KMS-11 (cell line): ENCODE results near the gene PRKAG3.

Experiments
- H2AFZ ChIP-seq: fragments of 200-600 bp; sonication (generic); 2 replicates; pipeline ENCODE4 v1.6.1; 2016; ENCODE audit warnings: antibody characterized with exemption, mixed run types, low read depth
- H3K27ac ChIP-seq: fragments of 200-600 bp; sonication (generic); 2 replicates; pipeline ENCODE4 v1.6.1; 2016; ENCODE audit warnings: mild to moderate bottlenecking, mixed run types
- H3K27me3 ChIP-seq: fragments of 200-600 bp; sonication (generic); 2 replicates; pipeline ENCODE4 v1.6.1; 2017; ENCODE audit warnings: mild to moderate bottlenecking, low read depth, mixed run types, moderate library complexity; ENCODE audit not compliant: insufficient read depth
- H3K36me3 ChIP-seq: fragments of 200-600 bp; sonication (generic); 2 replicates; pipeline ENCODE4 v1.6.1; 2017; ENCODE audit warnings: mild to moderate bottlenecking, mixed run types; ENCODE audit not compliant: insufficient read depth
- H3K4me1 ChIP-seq: fragments of 200-600 bp; sonication (generic); 2 replicates; pipeline ENCODE4 v1.6.1; 2016; ENCODE audit warnings: mild to moderate bottlenecking, low read depth, mixed run types; ENCODE audit not compliant: poor library complexity, severe bottlenecking
- H3K4me2 ChIP-seq: fragments of 200-600 bp; sonication (generic); 2 replicates; pipeline ENCODE4 v1.7.0; 2016; ENCODE audit warnings: mild to moderate bottlenecking, mixed run types
- H3K4me3 ChIP-seq: fragments of 200-600 bp; sonication (generic); IDR thresholded peaks from 2 replicates; pipeline ENCODE4 v1.6.1; 2017; ENCODE audit warnings: low read depth, low read length, mixed read lengths; ENCODE audit not compliant: insufficient read depth
- H3K79me2 ChIP-seq: fragments of 200-600 bp; sonication (generic); 2 replicates; pipeline ENCODE4 v1.6.1; 2016; ENCODE audit warnings: low read depth, mixed run types; ENCODE audit not compliant: insufficient read depth
- H3K9ac ChIP-seq: fragments of 200-600 bp; sonication (generic); 2 replicates; pipeline ENCODE4 v1.6.1; 2016; ENCODE audit warnings: mild to moderate bottlenecking, mixed run types
- H4K20me1 ChIP-seq: fragments of 200-600 bp; sonication (generic); 2 replicates; pipeline ENCODE4 v1.6.1; 2016; ENCODE audit warnings: mild to moderate bottlenecking, mixed run types; ENCODE audit not compliant: insufficient read depth
- TF ChIP-seq, protein P1 (sequence below): fragments of 200-600 bp; sonication (generic); conservative IDR thresholded peaks from 2 replicates; pipeline ENCODE4 v1.6.1; 2017; ENCODE audit warnings: low read depth, mild to moderate bottlenecking, antibody characterized with exemption, low read length, moderate library complexity, mixed read lengths

Gene PRKAG3

DNA sequence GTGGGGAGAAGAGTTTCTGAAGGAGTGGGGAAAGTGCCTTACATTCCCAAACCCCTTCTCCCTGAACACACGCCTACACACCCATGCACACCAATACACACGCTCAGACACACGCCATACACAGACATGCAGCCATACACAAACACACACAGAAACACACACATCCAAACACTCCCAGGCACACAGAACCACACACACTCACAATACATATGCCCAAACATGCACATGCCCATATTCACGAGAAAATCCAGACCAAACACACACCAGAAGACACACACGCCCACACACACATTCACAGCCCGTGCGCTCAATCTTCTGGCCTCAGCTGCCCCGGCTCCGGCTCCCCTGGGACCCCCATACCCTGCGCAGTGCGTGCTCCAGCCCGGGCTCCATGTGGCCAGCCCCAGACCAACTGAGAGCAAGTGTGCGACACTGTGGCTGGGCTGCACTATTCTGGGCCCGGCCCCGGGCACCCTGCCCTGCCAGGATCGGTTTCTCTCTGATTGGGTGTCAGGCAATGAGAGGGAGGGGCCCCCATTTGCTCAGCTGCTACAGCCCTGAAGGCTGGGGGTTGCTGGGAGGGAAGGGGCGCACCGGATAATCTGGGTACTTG is at the start of gene PRKAG3:
Gene PRKAG3, minus strand, starts transcription at position 426 of the 613 bp plus-strand sequence.
- no peak within 1 kb of the TSS for H2AFZ ChIP-seq
- peak within 1 kb of the TSS; percentile 13; the same call in 1 of the 2 replicates for H3K4me2 ChIP-seq

DNA sequence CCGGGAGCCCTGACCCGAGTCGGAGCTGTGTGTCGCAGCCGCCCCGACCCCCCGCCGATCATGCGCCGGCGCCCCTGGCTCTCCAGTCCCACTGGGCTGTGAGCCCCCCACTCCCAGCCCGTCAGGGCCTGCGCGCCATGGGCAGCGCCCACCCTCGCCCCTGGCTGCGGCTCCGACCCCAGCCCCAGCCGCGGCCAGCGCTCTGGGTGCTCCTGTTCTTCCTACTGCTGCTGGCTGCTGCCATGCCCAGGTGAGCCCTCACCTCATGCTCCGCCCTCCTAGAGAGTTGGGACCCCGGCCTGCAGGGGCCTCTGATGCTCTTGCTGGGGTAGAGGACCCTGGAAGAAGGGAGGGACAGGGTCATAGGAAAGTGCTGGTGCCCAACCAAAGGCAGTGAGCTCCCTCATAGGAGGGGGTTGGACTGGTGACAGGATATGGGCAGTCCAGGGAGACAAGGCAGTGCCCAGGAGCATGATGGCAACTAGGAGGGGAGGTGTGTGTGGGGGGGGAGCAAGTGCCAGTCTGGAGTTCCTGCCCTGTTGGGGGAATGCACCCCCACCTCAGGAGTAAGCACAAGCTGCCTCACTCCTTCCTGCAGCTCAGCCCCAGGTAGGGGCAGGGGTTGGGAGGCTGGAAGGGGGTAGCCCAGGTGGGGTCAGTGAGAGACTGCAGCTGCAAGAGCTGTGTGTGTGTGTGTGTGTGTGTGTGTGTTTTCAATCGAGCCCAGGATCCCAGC is 49.4 kb upstream of the PRKAG3 start:
- Histone ChIP-seq H3K9ac (peak overlapping the region; percentile 75), H3K79me2 (peaks cover 32% of the 10 kb centered on the region), H3K4me3 (peak overlapping the region; percentile 55), H2AFZ (peak overlapping the region; percentile 31; the same call in 1 of the 2 replicates), H3K36me3 (no peaks in the 10 kb centered on the region), H4K20me1 (no peaks in the 10 kb centered on the region), H3K4me1 (peaks cover 74% of the 10 kb centered on the region), H3K27ac (peak overlapping the region; percentile 94), H3K27me3 (no peaks in the 10 kb centered on the region), H3K4me2 (peak overlapping the region; percentile 95)
- TF ChIP-seq, protein P1, sequence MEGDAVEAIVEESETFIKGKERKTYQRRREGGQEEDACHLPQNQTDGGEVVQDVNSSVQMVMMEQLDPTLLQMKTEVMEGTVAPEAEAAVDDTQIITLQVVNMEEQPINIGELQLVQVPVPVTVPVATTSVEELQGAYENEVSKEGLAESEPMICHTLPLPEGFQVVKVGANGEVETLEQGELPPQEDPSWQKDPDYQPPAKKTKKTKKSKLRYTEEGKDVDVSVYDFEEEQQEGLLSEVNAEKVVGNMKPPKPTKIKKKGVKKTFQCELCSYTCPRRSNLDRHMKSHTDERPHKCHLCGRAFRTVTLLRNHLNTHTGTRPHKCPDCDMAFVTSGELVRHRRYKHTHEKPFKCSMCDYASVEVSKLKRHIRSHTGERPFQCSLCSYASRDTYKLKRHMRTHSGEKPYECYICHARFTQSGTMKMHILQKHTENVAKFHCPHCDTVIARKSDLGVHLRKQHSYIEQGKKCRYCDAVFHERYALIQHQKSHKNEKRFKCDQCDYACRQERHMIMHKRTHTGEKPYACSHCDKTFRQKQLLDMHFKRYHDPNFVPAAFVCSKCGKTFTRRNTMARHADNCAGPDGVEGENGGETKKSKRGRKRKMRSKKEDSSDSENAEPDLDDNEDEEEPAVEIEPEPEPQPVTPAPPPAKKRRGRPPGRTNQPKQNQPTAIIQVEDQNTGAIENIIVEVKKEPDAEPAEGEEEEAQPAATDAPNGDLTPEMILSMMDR = no peak

More for the DNA sequence above, at the start of gene PRKAG3:
- H3K36me3 ChIP-seq = no peaks in the 10 kb centered on the region
- H3K4me1 ChIP-seq = peaks cover 48% of the 10 kb centered on the region
- H3K4me3 ChIP-seq = no peak within 1 kb of the TSS
- no peaks in the 10 kb centered on the region for H3K79me2 ChIP-seq
- no peak within 1 kb of the TSS for H3K27ac ChIP-seq
- no peak within 1 kb of the TSS for H3K9ac ChIP-seq
- no peaks in the 10 kb centered on the region for H3K27me3 ChIP-seq
- TF ChIP-seq, protein P1 = no peak
- H4K20me1 ChIP-seq = no peaks in the 10 kb centered on the region

DNA sequence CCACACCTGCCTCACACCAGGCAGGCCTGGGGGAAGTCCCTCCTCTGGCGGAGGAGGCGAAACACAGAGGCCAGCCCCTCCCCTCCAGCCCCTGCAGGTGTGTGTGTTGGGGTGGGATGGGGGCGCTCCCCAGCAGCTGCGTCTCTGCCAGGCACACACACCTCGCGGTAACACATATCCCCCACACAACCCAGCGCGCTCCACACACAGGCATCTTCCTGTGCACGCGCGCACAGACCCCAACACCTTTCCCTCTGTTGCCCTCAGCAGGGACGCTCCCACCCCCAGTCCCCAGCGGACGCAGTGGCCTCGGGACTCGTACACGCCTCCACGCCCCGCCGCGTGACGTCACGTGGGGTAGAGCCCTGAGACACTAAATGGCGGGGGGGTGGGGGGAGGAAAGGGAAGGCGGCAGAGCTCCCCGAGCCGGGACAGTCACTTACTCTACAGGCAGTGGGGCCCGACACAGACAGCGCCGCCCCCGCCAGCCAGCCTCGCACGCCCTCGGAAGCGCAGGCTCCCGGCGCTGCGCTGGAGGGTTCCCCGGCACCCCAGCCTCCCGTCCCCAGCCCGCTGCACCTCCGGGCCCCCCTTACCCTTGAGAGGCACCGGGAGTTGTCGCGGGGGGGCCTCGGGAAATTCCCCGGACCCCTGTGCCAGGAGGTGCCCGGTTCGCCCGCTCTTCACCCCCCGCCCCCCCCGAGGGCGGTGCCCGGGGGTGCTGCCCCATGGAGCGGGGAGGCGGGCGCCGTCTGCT is 48.7 kb upstream of the PRKAG3 start, which contains the start of gene WNT10A:
Gene WNT10A, plus strand, starts transcription at position 751 of the 757 bp plus-strand sequence. CDS start 144 bp downstream, outside the sequence.
- Histone ChIP-seq H3K9ac (peak within 1 kb of the TSS; percentile 75), H3K4me2 (peak within 1 kb of the TSS; percentile 95), H2AFZ (peak within 1 kb of the TSS; percentile 32; the same call in 1 of the 2 replicates), H3K4me3 (peak within 1 kb of the TSS; percentile 55), H3K27ac (peak within 1 kb of the TSS; percentile 94), H4K20me1 (no peaks in the 10 kb centered on the region), H3K36me3 (no peaks in the 10 kb centered on the region), H3K27me3 (no peaks in the 10 kb centered on the region), H3K4me1 (peaks cover 66% of the 10 kb centered on the region), H3K79me2 (peaks cover 32% of the 10 kb centered on the region)
- TF ChIP-seq, protein P1 = no peak

DNA sequence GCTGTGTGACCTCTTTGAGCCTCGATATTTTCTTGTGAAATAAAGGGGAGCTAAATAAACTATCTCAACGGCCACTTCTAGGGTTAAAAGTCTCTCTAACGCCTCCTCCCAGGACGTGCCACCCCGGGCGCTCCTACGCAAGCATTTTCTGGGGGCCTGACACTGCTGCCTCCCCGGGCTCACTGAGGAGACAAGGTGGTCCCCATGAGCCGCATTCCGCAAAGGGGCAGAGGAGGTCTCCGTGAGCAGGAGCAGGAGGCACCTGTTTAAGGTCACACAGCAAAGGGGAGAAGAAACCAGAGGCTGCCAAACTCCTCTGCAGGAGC is 48.1 kb upstream of the PRKAG3 start:
- Histone ChIP-seq H2AFZ (peak overlapping the region; percentile 22; the same call in 1 of the 2 replicates), H3K4me3 (peak overlapping the region; percentile 11)

More for the DNA sequence above, 48.1 kb upstream of the PRKAG3 start:
- Histone ChIP-seq H3K9ac (peak overlapping the region; percentile 75), H3K27me3 (no peaks in the 10 kb centered on the region), H3K4me1 (peaks cover 61% of the 10 kb centered on the region), H4K20me1 (no peaks in the 10 kb centered on the region), H3K36me3 (no peaks in the 10 kb centered on the region), H3K4me2 (peak overlapping the region; percentile 95), H3K27ac (peak overlapping the region; percentile 94), H3K79me2 (peaks cover 28% of the 10 kb centered on the region)
- TF ChIP-seq, protein P1 = no peak
